GM12892 (cell line): ENCODE measurements around the gene CPHXL2.

ENCODE experiments used
- POLR2A ChIP-seq: IDR thresholded peaks from 2 replicates; pipeline ENCODE4 v1.6.1; 2011; ENCODE audit warnings: low read depth, low read length, control low read depth
- POLR2AphosphoS5 ChIP-seq: IDR thresholded peaks from 2 replicates; pipeline ENCODE4 v1.6.1; 2011; ENCODE audit warnings: low read depth, low read length, control low read depth

GRCh38 chr16:75714661-75715060 is 37.9 kb upstream of the CPHXL2 start:
- TF ChIP-seq POLR2A (no peak), POLR2AphosphoS5 (no peak)
